ENCODE results near the gene PHACTR1. TPM values are rescaled to one million over a fixed set of nuclear protein-coding genes. Genes with fewer than 3 reads are reported as not detected.
A peak's percentile ranks its signal among the peaks of the same experiment; 100 is the strongest.

The PHACTR1 gene
- total and polyA plus RNA-seq, 3 donors from 2014 or later, result 5.1 to 7.6 (median 6.5) TPM

- TF ChIP-seq CTCF (IDR thresholded peaks at IDR 0.05) (no peak), POLR2A (IDR thresholded peaks at IDR 0.05) (no peak)
- intact Hi-C loops (cut with DNase I; ENCODE audit: low total_unique reads), result no loop called here
- DNase-seq, result no peak
- 86 to 89% methylated on average over 6 of the region's 6 CpGs for WGBS, 2 donors
- no peaks in the 10 kb centered on the region for H3K36me3 ChIP-seq (ENCODE audit: low read depth, missing control alignments)
- no peak overlapping the region for H3K4me3 ChIP-seq
- H3K4me1 ChIP-seq, result no peaks in the 10 kb centered on the region
- no peaks in the 10 kb centered on the region for H3K27me3 ChIP-seq
- no peak overlapping the region for H3K27ac ChIP-seq
- no peaks in the 10 kb centered on the region for H3K9me3 ChIP-seq
Observed at GRCh38 chr6:13263669-13264068, 547.1 kb downstream of the PHACTR1 start.

GRCh38 chr6:13267142-13267651 lies 550.6 kb downstream of the PHACTR1 start:
- no peak for DNase-seq
- Histone ChIP-seq H3K36me3 (ENCODE audit: low read depth, missing control alignments) (no peaks in the 10 kb centered on the region), H3K27me3 (no peaks in the 10 kb centered on the region), H3K9me3 (no peaks in the 10 kb centered on the region), H3K4me1 (no peaks in the 10 kb centered on the region), H3K4me3 (no peak overlapping the region), H3K27ac (no peak overlapping the region)
- 93% methylated on average over 2 of the region's 2 CpGs for WGBS, 2 donors
- intact Hi-C loops (cut with DNase I; ENCODE audit: low total_unique reads), result no loop called here
- TF ChIP-seq POLR2A (IDR thresholded peaks at IDR 0.05) (no peak), CTCF (IDR thresholded peaks at IDR 0.05) (no peak)

GRCh38 chr6:13268913-13269518 lies 552.4 kb downstream of the PHACTR1 start:
- Histone ChIP-seq H3K27me3 (no peaks in the 10 kb centered on the region), H3K36me3 (ENCODE audit: low read depth, missing control alignments) (no peaks in the 10 kb centered on the region), H3K4me3 (no peak overlapping the region), H3K27ac (no peak overlapping the region), H3K4me1 (no peaks in the 10 kb centered on the region), H3K9me3 (no peaks in the 10 kb centered on the region)
- 60 to 65% methylated on average over 8 of the region's 8 CpGs for WGBS, 2 donors
- intact Hi-C loops (cut with DNase I; ENCODE audit: low total_unique reads), result no loop called here
- TF ChIP-seq POLR2A (IDR thresholded peaks at IDR 0.05), result no peak
- no peak for TF ChIP-seq CTCF (IDR thresholded peaks at IDR 0.05)
- no peak for DNase-seq

GRCh38 chr6:13272131-13273046 lies 555.8 kb downstream of the PHACTR1 start:
- TF ChIP-seq POLR2A (IDR thresholded peaks at IDR 0.05), result no peak
- TF ChIP-seq CTCF (IDR thresholded peaks at IDR 0.05), result no peak
- intact Hi-C loops (cut with DNase I; ENCODE audit: low total_unique reads), result no loop called here
- Histone ChIP-seq H3K9me3 (no peaks in the 10 kb centered on the region), H3K4me1 (no peaks in the 10 kb centered on the region), H3K36me3 (ENCODE audit: low read depth, missing control alignments) (no peaks in the 10 kb centered on the region), H3K4me3 (no peak overlapping the region), H3K27ac (no peak overlapping the region), H3K27me3 (no peaks in the 10 kb centered on the region)
- WGBS, 2 donors, result 88 to 89% methylated on average over 24 of the region's 24 CpGs
- DNase-seq, result peak; percentile 56

All from testis (tissue), 3 donors.